EH (cell line): Measurements from ENCODE around the gene CIROP.

Experiments used
- DNase-seq: peaks from one replicate; pipeline ENCODE4 v3.0.0-alpha.2; 2015; ENCODE audit warnings: low read depth

The CIROP gene

GRCh38 chr14:23131482-23131881 lies 26.7 kb upstream of the CIROP start:
- no peak for DNase-seq

GRCh38 chr14:23130871-23131270 lies 26.1 kb upstream of the CIROP start:
- no peak for DNase-seq

GRCh38 chr14:23129759-23130316 lies 25.0 kb upstream of the CIROP start:
- no peak for DNase-seq

GRCh38 chr14:23128969-23129758 lies 24.4 kb upstream of the CIROP start:
- no peak for DNase-seq

- DNase-seq, result no peak
These were observed 23.1 kb upstream of the CIROP start for GRCh38 chr14:23127861-23128260.

- no peak for DNase-seq
These were observed 21.9 kb upstream of the CIROP start for GRCh38 chr14:23126548-23127278.

GRCh38 chr14:23125933-23126524 lies 21.2 kb upstream of the CIROP start:
- DNase-seq, result no peak

GRCh38 chr14:23125011-23125410 lies 20.2 kb upstream of the CIROP start:
- DNase-seq, result peak; percentile 29

GRCh38 chr14:23124337-23124954 lies 19.7 kb upstream of the CIROP start:
- no peak for DNase-seq

GRCh38 chr14:23123419-23123818 lies 18.6 kb upstream of the CIROP start:
- peak; percentile 21 for DNase-seq

GRCh38 chr14:23122086-23122485 lies 17.3 kb upstream of the CIROP start:
- no peak for DNase-seq

- DNase-seq, result peak; percentile 61
These were observed 16.6 kb upstream of the CIROP start for GRCh38 chr14:23121361-23121771.

GRCh38 chr14:23120541-23121251 lies 15.9 kb upstream of the CIROP start:
- peak; percentile 85 for DNase-seq

- DNase-seq, result no peak
These were observed 14.9 kb upstream of the CIROP start for GRCh38 chr14:23119363-23120327.

- DNase-seq, result no peak
These were observed 13.9 kb upstream of the CIROP start, which contains the start of gene CEBPE for GRCh38 chr14:23118506-23119362. Gene CEBPE (minus strand): TSS chr14:23119255. CDS start chr14:23119091, 164 bp downstream.

GRCh38 chr14:23117371-23118020 lies 12.7 kb upstream of the CIROP start:
- no peak for DNase-seq

- DNase-seq, result no peak
These were observed 11.1 kb upstream of the CIROP start for GRCh38 chr14:23115918-23116317.

GRCh38 chr14:23115039-23115731 lies 10.4 kb upstream of the CIROP start:
- DNase-seq, result peak; percentile 99
